Peyer's patch (tissue), 4 donors: Measurements from ENCODE around the gene NEB.

Experiments
- POLR2A ChIP-seq, 2 donors: fragments of 450-650 bp; IDR thresholded peaks; one replicate each; pipeline ENCODE4 v1.5.1; 2017; ENCODE audit warnings: antibody characterized with exemption in 2 of 2, mild to moderate bottlenecking in 2 of 2, moderate library complexity in 2 of 2
- TF ChIP-seq, protein P1 (sequence below), 6 experiments: fragments of 450-650 bp in 4 of 6; fragments of 200-600 bp in 2 of 6; sonication (generic) in 1 of 6; IDR thresholded peaks; one replicate each; pipeline ENCODE4 v1.5.1; 2017 to 2019; ENCODE audit warnings: antibody characterized with exemption in 6 of 6, mild to moderate bottlenecking in 3 of 6, moderate library complexity in 1 of 6

DNA sequence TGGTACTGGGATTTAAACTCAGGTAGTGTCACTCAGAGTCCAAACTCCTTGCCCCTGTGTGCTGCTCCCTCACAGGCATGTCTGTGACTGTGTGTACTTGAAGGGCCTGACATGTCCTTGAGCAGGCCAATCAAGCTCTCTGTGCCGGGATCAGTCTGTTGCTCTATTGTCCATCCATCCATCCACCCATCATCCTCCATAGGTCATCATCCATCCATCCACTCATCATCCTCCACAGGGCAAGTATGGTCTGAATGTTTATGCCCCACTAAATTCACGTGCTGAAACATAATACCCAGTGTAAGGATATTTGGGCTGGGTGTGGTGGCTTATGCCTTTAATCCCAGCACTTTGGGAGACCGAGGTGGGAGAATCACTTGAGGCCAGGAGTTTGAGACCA, 24.5 kb upstream of the NEB start:
- TF ChIP-seq, protein P1, sequence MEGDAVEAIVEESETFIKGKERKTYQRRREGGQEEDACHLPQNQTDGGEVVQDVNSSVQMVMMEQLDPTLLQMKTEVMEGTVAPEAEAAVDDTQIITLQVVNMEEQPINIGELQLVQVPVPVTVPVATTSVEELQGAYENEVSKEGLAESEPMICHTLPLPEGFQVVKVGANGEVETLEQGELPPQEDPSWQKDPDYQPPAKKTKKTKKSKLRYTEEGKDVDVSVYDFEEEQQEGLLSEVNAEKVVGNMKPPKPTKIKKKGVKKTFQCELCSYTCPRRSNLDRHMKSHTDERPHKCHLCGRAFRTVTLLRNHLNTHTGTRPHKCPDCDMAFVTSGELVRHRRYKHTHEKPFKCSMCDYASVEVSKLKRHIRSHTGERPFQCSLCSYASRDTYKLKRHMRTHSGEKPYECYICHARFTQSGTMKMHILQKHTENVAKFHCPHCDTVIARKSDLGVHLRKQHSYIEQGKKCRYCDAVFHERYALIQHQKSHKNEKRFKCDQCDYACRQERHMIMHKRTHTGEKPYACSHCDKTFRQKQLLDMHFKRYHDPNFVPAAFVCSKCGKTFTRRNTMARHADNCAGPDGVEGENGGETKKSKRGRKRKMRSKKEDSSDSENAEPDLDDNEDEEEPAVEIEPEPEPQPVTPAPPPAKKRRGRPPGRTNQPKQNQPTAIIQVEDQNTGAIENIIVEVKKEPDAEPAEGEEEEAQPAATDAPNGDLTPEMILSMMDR (IDR thresholded peaks at IDR 0.05), result no peak
- TF ChIP-seq POLR2A (IDR thresholded peaks at IDR 0.05), result no peak
